Right lobe of liver (tissue), 4 donors: ENCODE results near the gene TPSD1.
"Not testable (repeated sequence)": the region's sequence is repeated elsewhere in the genome, so short reads cannot be mapped to it uniquely, and the experiment has no call there.

Experiments used
- CTCF ChIP-seq, 4 donors: fragments of 200-600 bp in 3 of 4; fragments of 450-650 bp in 1 of 4; IDR thresholded peaks; one replicate each; pipeline versions ENCODE4 v1.5.1 to v1.8.0; 2016 to 2022; ENCODE audit warnings: antibody characterized with exemption in 4 of 4, mild to moderate bottlenecking in 2 of 4
- POLR2A ChIP-seq: fragments of 450-650 bp; IDR thresholded peaks from one replicate; pipeline ENCODE4 v1.6.1; 2017; ENCODE audit warnings: antibody characterized with exemption, mild to moderate bottlenecking
- donor health status: DM: no; HTN: no; CAD: no.
- donor health status: DM: no; HTN: no; CAD: no.
- donor health status: DM: no; HTN: yes; CAD: no.

DNA sequence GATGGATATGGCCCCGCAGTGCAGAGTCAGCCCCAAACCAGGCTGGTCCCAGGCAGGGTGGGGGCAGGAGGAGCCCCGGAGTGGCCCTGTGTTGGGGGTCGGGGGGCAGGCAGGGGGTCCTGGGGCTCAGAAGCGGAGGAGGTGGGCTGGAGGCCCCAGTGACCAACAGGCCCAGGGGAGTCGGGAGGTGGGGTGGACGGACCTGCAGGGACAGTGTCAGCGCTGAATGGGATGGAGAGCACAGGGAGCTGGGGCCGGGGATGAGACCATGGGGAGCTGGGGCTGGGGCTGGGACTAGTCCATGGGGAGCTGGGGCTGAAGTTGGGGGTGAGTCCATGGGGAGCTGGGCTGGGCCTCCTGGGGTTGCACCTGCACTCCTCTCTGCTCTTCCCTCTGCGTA, 16.3 kb upstream of the TPSD1 start:
- TF ChIP-seq CTCF (IDR thresholded peaks at IDR 0.05); POLR2A: not testable (repeated sequence)
